Measurements from ENCODE around the gene NDUFS7. TPM values are rescaled to one million over a fixed set of nuclear protein-coding genes. Genes with fewer than 3 reads are reported as not detected.

NDUFS7 gene
- 72.2 and 91.2 TPM in 2 replicates for total RNA-seq

DNA sequence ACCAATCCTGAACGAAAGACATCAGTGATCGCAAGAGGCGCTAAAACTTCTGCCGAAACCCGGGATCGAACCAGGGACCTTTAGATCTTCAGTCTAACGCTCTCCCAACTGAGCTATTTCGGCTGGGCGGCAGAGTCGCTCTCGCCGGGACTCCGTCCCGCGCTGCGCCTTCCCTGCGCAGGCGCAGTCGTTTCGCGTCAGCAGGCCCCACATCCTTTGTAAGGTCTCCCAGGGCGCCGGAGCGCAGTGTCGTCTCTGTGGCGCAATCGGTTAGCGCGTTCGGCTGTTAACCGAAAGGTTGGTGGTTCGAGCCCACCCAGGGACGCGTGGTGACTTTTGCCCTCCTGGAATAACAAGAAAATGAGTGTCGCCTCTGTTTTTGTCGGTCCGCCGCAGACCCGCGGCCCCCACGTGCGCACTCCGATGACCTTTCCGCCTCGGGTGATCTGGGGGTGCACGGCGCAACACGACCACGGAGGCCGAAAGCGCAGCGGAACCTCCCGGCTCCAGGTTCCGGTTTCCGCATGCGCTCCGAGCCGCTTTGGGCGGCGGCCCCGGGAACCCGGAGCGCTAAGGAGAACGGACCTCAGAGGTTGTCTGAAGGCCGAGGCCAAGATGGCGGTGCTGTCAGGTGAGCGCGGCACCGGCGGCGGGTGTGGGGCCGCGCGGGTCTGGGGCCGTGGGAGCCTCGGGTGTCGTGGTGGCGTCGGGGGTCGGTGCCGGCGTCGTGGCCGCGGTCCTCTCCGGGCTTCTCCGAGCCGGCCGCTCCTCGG lies at the start of gene NDUFS7:
Gene NDUFS7 (plus strand): TSS at position 596 of the 773 bp plus-strand sequence. CDS start 20 bp downstream, at position 616.

DNA sequence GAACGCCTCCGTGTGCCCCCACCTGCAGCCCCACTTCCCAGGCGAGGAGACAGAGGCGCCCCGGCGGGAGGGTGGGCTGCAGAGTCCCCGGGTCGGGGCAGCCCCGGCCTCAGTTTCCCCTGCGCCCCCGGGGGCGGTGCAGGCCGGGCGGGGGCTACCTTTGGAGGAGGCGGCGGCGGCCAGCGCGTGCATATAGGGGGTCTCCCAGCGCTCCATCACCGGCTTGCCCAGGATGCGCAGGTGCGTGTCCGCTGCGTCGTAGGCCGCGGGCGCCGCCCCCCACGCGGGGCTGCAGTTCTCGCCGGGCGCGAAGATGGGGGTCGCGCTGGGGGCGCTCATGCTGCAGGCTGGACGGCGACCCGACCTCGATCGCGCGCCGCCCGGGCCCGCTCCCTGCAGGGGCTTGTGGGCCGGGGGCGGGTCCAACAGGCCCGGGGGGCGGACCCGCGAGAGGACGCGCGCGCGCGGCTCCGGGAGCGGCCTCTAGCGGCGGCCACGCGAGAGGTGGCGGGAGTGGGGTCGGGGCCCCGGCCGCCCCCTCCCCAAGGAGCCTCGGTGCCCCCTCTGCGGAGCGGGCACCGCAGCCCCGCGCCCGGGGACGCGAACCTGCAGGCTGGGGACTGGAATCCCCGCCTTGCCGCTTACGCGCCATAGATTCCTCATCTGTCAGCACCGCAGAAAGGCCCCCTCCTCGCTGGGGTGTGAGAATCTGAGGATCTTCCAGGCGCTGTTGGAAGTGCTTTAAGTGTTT lies 17.6 kb downstream of the NDUFS7 start, which contains the start of gene GAMT:
Gene GAMT (minus strand): TSS at position 405 of the 751 bp plus-strand sequence. CDS start 66 bp downstream, at position 339.

DNA sequence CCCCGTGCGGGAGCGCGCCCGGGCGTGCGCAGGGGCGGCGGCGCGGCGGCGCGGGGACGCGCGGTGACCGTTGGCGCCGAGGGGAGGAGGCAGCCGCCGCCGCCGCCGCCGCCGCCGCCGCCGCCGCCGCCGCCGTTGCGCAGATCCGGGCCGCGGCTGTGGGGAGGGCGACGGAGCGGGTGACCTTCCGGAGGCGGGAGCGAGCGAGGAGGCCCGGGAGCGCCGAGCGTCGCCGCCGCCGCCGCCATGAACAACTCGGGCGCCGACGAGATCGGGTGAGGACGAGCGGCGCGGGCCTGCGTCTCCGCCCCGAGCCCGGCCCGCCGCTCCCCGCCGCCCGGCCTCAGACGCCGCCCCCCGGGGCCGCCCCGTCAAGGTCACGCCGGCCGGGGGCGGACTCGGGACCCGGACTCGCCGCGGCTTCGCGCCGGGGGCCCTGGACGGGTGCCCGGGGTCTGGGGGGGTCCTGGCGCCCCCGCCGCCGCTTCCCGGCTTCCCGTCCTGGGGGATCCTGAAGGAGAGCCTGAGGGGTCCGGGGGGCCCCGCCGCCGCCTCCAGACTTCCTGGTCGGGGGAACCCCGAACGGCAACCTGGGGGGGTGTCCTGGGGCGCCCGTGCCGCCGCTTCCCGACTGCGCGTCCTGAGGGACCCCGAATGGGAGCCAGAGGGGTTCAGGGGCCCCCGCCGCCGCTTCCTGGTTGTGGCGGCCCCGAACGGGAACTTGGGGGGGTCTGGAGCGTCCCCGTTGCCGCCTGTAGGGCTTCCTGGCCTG lies 24.0 kb downstream of the NDUFS7 start, which contains the start of gene DAZAP1:
Gene DAZAP1 (plus strand): TSS at position 59 of the 772 bp plus-strand sequence. CDS start 188 bp downstream, at position 247.

DNA sequence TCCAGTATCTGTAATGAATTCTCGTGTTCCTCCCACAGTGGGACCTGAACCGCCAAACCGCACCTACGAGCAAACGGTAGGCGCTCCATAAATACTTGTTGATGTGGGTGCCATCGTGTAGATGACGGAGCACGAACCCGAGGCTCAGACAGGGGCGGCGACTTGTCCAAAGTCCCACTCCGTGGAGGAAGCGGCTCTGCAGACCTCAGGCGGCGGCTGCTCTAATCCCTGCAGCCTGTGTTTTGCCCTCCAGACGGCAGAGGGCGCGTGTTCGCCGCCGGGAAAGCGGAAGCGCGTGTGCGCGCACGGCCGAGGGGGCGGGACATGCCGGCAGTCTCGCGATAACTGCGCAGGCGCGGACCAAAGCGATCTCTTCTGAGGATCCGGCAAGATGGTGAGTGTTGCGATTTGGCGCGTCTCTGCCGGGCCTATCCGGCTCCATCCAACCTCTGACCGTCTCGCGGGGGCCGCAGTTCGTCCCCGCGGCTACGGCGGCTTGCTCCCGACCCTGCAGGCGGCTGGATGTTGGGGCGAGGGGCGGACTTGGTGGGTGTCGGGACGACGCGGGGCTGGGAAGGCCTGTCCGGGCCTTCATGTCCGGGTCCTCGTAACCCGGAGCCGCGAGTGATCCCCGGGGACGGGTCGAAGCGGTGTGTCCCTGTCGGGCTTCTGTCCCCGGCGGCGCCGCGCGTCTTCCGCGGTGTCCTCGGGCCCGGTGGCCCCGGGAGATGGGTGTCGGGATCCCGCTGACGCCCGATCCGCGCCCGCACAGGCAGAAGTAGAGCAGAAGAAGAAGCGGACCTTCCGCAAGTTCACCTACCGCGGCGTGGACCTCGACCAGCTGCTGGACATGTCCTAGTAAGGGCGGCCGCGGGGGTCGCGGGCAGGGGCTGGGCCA lies 54.6 kb downstream of the NDUFS7 start, which contains the start of gene RPS15:
Gene RPS15 (plus strand): TSS at position 362 of the 898 bp plus-strand sequence. CDS start 30 bp downstream, at position 392.

Other genes with a start within 250 kb of the NDUFS7 start
- 36.5 and 47.6 TPM in 2 replicates for gene SBNO2, start 209.6 kb upstream of the NDUFS7 start, total RNA-seq
- gene STK11, start 178.1 kb upstream of the NDUFS7 start, total RNA-seq: 104 and 111 TPM in 2 replicates
- 3.8 and 4.6 TPM in 2 replicates for gene CBARP, start 145.9 kb upstream of the NDUFS7 start, total RNA-seq
- gene ATP5F1D, start 142.2 kb upstream of the NDUFS7 start, total RNA-seq: 19.8 and 26.2 TPM in 2 replicates
- gene MIDN, start 135.3 kb upstream of the NDUFS7 start, total RNA-seq: 23.0 and 30.2 TPM in 2 replicates
- gene CIRBP, start 114.6 kb upstream of the NDUFS7 start, total RNA-seq: 184 and 223 TPM in 2 replicates
- gene FAM174C, start 108.4 kb upstream of the NDUFS7 start, total RNA-seq: 24.6 and 28.7 TPM in 2 replicates
- not detected in 2 replicates for gene EFNA2, start 98.0 kb upstream of the NDUFS7 start, total RNA-seq
- gene GAMT, start 17.6 kb downstream of the NDUFS7 start, total RNA-seq: 26.7 and 37.1 TPM in 2 replicates
- gene DAZAP1, start 23.7 kb downstream of the NDUFS7 start, total RNA-seq: 65.9 and 103 TPM in 2 replicates
- 486 and 592 TPM in 2 replicates for gene RPS15, start 54.5 kb downstream of the NDUFS7 start, total RNA-seq
- 0.44 and 0.50 TPM in 2 replicates for gene APC2, start 66.2 kb downstream of the NDUFS7 start, total RNA-seq
- gene C19orf25, start 95.3 kb downstream of the NDUFS7 start, total RNA-seq: 24.7 and 32.2 TPM in 2 replicates
- gene PCSK4, start 106.4 kb downstream of the NDUFS7 start, total RNA-seq: 2.3 and 4.4 TPM in 2 replicates
- gene REEP6, start 107.3 kb downstream of the NDUFS7 start, total RNA-seq: 0.44 and 1.7 TPM in 2 replicates
- 3.1 and 6.6 TPM in 2 replicates for gene ADAMTSL5, start 129.1 kb downstream of the NDUFS7 start, total RNA-seq
- gene PLK5, start 140.2 kb downstream of the NDUFS7 start, total RNA-seq: not detected in 2 replicates
- gene MEX3D, start 184.4 kb downstream of the NDUFS7 start, total RNA-seq: 50.2 and 50.7 TPM in 2 replicates
- gene MBD3, start 209.0 kb downstream of the NDUFS7 start, total RNA-seq: 113 and 126 TPM in 2 replicates
- 32.5 and 47.6 TPM in 2 replicates for gene UQCR11, start 221.6 kb downstream of the NDUFS7 start, total RNA-seq

Data from uterine smooth muscle cell (primary cell).